Cardiac fibroblast (primary cell): ENCODE data around the gene GDF15.
"Not testable (repeated sequence)": the region's sequence is repeated elsewhere in the genome, so short reads cannot be mapped to it uniquely, and the experiment has no call there.

Experiments
- DNase-seq, 2 donors: peaks; one replicate each; pipeline versions ENCODE4 v3.0.0 to v3.0.0-alpha.2; 2010; ENCODE audit warnings: low read depth in 2 of 2
- H3K4me3 ChIP-seq, 2 donors: replicated peaks in 1 of 2; 1 replicate in 1 of 2; 2 replicates in 1 of 2; pipeline ENCODE4 v1.5.1; 2011; ENCODE audit warnings: low read depth in 2 of 2, low read length in 2 of 2, mild to moderate bottlenecking in 2 of 2, moderate library complexity in 1 of 2
- CTCF ChIP-seq: IDR thresholded peaks from one replicate; pipeline ENCODE4 v1.5.1; 2011; ENCODE audit warnings: low read depth, mild to moderate bottlenecking, low read length, inconsistent platforms

GDF15 gene

GRCh38 chr19:18392926-18393325, 7.0 kb downstream of the GDF15 start:
- no peak for TF ChIP-seq CTCF
- no peak overlapping the region for H3K4me3 ChIP-seq
- DNase-seq = no peak

- DNase-seq = no peak
- no peak for TF ChIP-seq CTCF
- no peak overlapping the region for H3K4me3 ChIP-seq
These were observed 7.9 kb downstream of the GDF15 start for GRCh38 chr19:18393836-18394235.

- no peak overlapping the region for H3K4me3 ChIP-seq
- no peak for TF ChIP-seq CTCF
- no peak for DNase-seq
These were observed 10.7 kb downstream of the GDF15 start for GRCh38 chr19:18396471-18397241.

GRCh38 chr19:18397242-18398202, 11.6 kb downstream of the GDF15 start, which contains the start of gene LRRC25:
TSS of gene LRRC25 (minus strand) at chr19:18397622. CDS start at chr19:18396963, 659 bp downstream.
- H3K4me3 ChIP-seq = no peak within 1 kb of the TSS
- no peak for DNase-seq
- no peak for TF ChIP-seq CTCF

GRCh38 chr19:18399008-18399407, 13.1 kb downstream of the GDF15 start:
- H3K4me3 ChIP-seq = no peak overlapping the region
- DNase-seq = peak; percentile 58 to 69
- TF ChIP-seq CTCF = no peak

GRCh38 chr19:18401580-18402112, 15.7 kb downstream of the GDF15 start:
- peak; percentile 76 to 85 for DNase-seq
- TF ChIP-seq CTCF = peak; percentile 56
- H3K4me3 ChIP-seq = no peak overlapping the region

GRCh38 chr19:18402455-18403248, 16.7 kb downstream of the GDF15 start:
- DNase-seq, H3K4me3 ChIP-seq: not testable (repeated sequence)

- H3K4me3 ChIP-seq, DNase-seq: not testable (repeated sequence)
These were observed 19.8 kb downstream of the GDF15 start for GRCh38 chr19:18405754-18406153.
